ENCODE measurements around the gene HSP90AB1.
A peak's percentile ranks its signal among the peaks of the same experiment; 100 is the strongest.

Gene HSP90AB1

GRCh38 chr6:44286747-44287146 is 39.8 kb downstream of the HSP90AB1 start:
- DNase-seq (ENCODE audit: low read depth): no peak

GRCh38 chr6:44289726-44290260 is 42.9 kb downstream of the HSP90AB1 start:
- DNase-seq (ENCODE audit: low read depth): no peak

GRCh38 chr6:44291841-44292240 is 44.9 kb downstream of the HSP90AB1 start:
- no peak for DNase-seq (ENCODE audit: low read depth)

- no peak for DNase-seq (ENCODE audit: low read depth)
These were observed 45.9 kb downstream of the HSP90AB1 start for GRCh38 chr6:44292661-44293365.

GRCh38 chr6:44294832-44295791 is 48.2 kb downstream of the HSP90AB1 start:
- no peak for DNase-seq (ENCODE audit: low read depth)

GRCh38 chr6:44297063-44298038 is 50.5 kb downstream of the HSP90AB1 start:
- DNase-seq (ENCODE audit: low read depth): peak; percentile 44

- no peak for DNase-seq (ENCODE audit: low read depth)
These were observed 51.3 kb downstream of the HSP90AB1 start for GRCh38 chr6:44298055-44298803.

- DNase-seq (ENCODE audit: low read depth): no peak
These were observed 52.0 kb downstream of the HSP90AB1 start for GRCh38 chr6:44298864-44299263.

- no peak for DNase-seq (ENCODE audit: low read depth)
These were observed 53.5 kb downstream of the HSP90AB1 start for GRCh38 chr6:44300292-44300823.

- no peak for DNase-seq (ENCODE audit: low read depth)
These were observed 54.2 kb downstream of the HSP90AB1 start for GRCh38 chr6:44301106-44301505.

GRCh38 chr6:44301782-44302564 is 55.1 kb downstream of the HSP90AB1 start:
- no peak for DNase-seq (ENCODE audit: low read depth)

- no peak for DNase-seq (ENCODE audit: low read depth)
These were observed 56.0 kb downstream of the HSP90AB1 start for GRCh38 chr6:44302856-44303255.
